NCI-H2107 treated with DMSO at 0.1 percent for 48 hours (cell line): Measurements from ENCODE around the gene B4GALNT4.
"Not testable (repeated sequence)": the region's sequence is repeated elsewhere in the genome, so short reads cannot be mapped to it uniquely, and the experiment has no call there.

Experiments
- DNase-seq: peaks from one replicate; lab custom pipeline; 2025; ENCODE audit not compliant: unreplicated experiment; lab: John Stamatoyannopoulos, UW

B4GALNT4 gene

GRCh38 chr11:358129-358800, 11.0 kb upstream of the B4GALNT4 start:
- no peak for DNase-seq

- no peak for DNase-seq
These were observed 10.1 kb upstream of the B4GALNT4 start for GRCh38 chr11:359181-359714.

- no peak for DNase-seq
These were observed 8.7 kb upstream of the B4GALNT4 start for GRCh38 chr11:360326-361280.

- no peak for DNase-seq
These were observed 6.5 kb upstream of the B4GALNT4 start for GRCh38 chr11:362642-363442.

GRCh38 chr11:363443-363805, 5.9 kb upstream of the B4GALNT4 start:
- DNase-seq: not testable (repeated sequence)

- no peak for DNase-seq
These were observed 5.1 kb upstream of the B4GALNT4 start for GRCh38 chr11:363948-364761.

GRCh38 chr11:364991-365725, 4.1 kb upstream of the B4GALNT4 start:
- no peak for DNase-seq

GRCh38 chr11:365831-366230, 3.5 kb upstream of the B4GALNT4 start:
- no peak for DNase-seq

GRCh38 chr11:367956-368413, 1.3 kb upstream of the B4GALNT4 start:
- DNase-seq: no peak

- DNase-seq: no peak
These were observed 624 bp upstream of the B4GALNT4 start for GRCh38 chr11:368414-369335.

- DNase-seq: no peak
These were observed 1.0 kb downstream of the B4GALNT4 start for GRCh38 chr11:370070-370941.

GRCh38 chr11:371051-371450, 1.8 kb downstream of the B4GALNT4 start:
- no peak for DNase-seq

- no peak for DNase-seq
These were observed 2.7 kb downstream of the B4GALNT4 start for GRCh38 chr11:371716-372590.

GRCh38 chr11:372809-373715, 3.8 kb downstream of the B4GALNT4 start:
- no peak for DNase-seq

- DNase-seq: no peak
These were observed 4.6 kb downstream of the B4GALNT4 start for GRCh38 chr11:373716-374551.
